NT2/D1 (cell line): ENCODE results near the gene LRRC75B.
"Not testable (repeated sequence)": the region's sequence is repeated elsewhere in the genome, so short reads cannot be mapped to it uniquely, and the experiment has no call there.

Source experiments
- DNase-seq: peaks from one replicate; pipeline ENCODE4 v3.0.0-alpha.2; 2011; ENCODE audit warnings: low read depth, low spot score
- H3K27me3 ChIP-seq: 2 replicates; pipeline ENCODE4 v1.6.0; 2011; ENCODE audit warnings: mild to moderate bottlenecking; ENCODE audit not compliant: insufficient read length, insufficient read depth
- H3K36me3 ChIP-seq: 2 replicates; pipeline ENCODE4 v1.6.1; 2011; ENCODE audit warnings: mild to moderate bottlenecking, low read length, mixed read lengths; ENCODE audit not compliant: insufficient read depth, insufficient read length
- H3K4me1 ChIP-seq: 2 replicates; pipeline ENCODE4 v1.5.1; 2011; ENCODE audit not compliant: insufficient read depth, insufficient read length
- H3K4me3 ChIP-seq: 2 replicates; pipeline ENCODE4 v1.5.1; 2011; ENCODE audit warnings: low read depth; ENCODE audit not compliant: insufficient read length
- H3K9ac ChIP-seq: 2 replicates; pipeline ENCODE4 v1.6.0; 2011; ENCODE audit warnings: low read depth; ENCODE audit not compliant: insufficient read length
- H3K9me3 ChIP-seq: 2 replicates; pipeline ENCODE4 v1.5.1; 2011; ENCODE audit warnings: mild to moderate bottlenecking, low read length; ENCODE audit not compliant: insufficient read depth
- SUZ12 ChIP-seq: IDR thresholded peaks from 2 replicates; pipeline ENCODE4 v1.6.1; 2011; ENCODE audit not compliant: insufficient read length, insufficient read depth; ENCODE audit errors: extremely low read depth
- YY1 ChIP-seq: IDR thresholded peaks from 2 replicates; pipeline ENCODE4 v1.6.1; 2011; ENCODE audit not compliant: insufficient read length, insufficient read depth
- ZNF274 ChIP-seq: IDR thresholded peaks from 2 replicates; pipeline ENCODE4 v1.6.1; 2011; ENCODE audit warnings: mild to moderate bottlenecking, low read depth, low read length

LRRC75B gene

GRCh38 chr22:24555165-24556039 is 37.5 kb downstream of the LRRC75B start, which contains the start of gene SNRPD3:
Gene SNRPD3, plus strand, starts transcription at chr22:24555999. Its CDS starts 1,676 bp downstream, at chr22:24557675.
- peak within 1 kb of the TSS; percentile 94 for H3K4me3 ChIP-seq
- H3K9ac ChIP-seq = peak within 1 kb of the TSS; percentile 96
- DNase-seq = peak; percentile 94
- H3K4me1 ChIP-seq = peaks cover 6% of the 10 kb centered on the region
- no peaks in the 10 kb centered on the region for H3K27me3 ChIP-seq
- TF ChIP-seq SUZ12 = no peak
- TF ChIP-seq YY1 = peak; percentile 63
- no peak for TF ChIP-seq ZNF274
- H3K36me3 ChIP-seq = peaks cover 43% of the 10 kb centered on the region
- no peaks in the 10 kb centered on the region for H3K9me3 ChIP-seq

- Histone ChIP-seq H3K4me1 (peaks cover 6% of the 10 kb centered on the region), H3K27me3 (no peaks in the 10 kb centered on the region), H3K4me3 (peak within 1 kb of the TSS; percentile 94), H3K9ac (peak within 1 kb of the TSS; percentile 96), H3K36me3 (peaks cover 45% of the 10 kb centered on the region), H3K9me3 (no peaks in the 10 kb centered on the region)
- TF ChIP-seq SUZ12 (no peak), ZNF274 (no peak), YY1 (no peak)
- DNase-seq = no peak
Measured at GRCh38 chr22:24554313-24555164, 38.3 kb downstream of the LRRC75B start, which contains the start of gene GUCD1. Gene GUCD1, minus strand, starts transcription at chr22:24555138. Its CDS starts 147 bp downstream, at chr22:24554991.

GRCh38 chr22:24553597-24554312 is 39.1 kb downstream of the LRRC75B start:
- Histone ChIP-seq H3K27me3 (no peaks in the 10 kb centered on the region), H3K4me3 (peak overlapping the region; percentile 91), H3K36me3 (peaks cover 43% of the 10 kb centered on the region), H3K9me3 (no peaks in the 10 kb centered on the region), H3K9ac (peak overlapping the region; percentile 92), H3K4me1 (peaks cover 6% of the 10 kb centered on the region)
- no peak for DNase-seq
- TF ChIP-seq ZNF274 (no peak), YY1 (no peak), SUZ12 (no peak)

GRCh38 chr22:24552503-24553286 is 40.2 kb downstream of the LRRC75B start:
- peaks cover 43% of the 10 kb centered on the region for H3K36me3 ChIP-seq
- not testable (repeated sequence) for DNase-seq, H3K4me3 ChIP-seq, H3K4me1 ChIP-seq, H3K27me3 ChIP-seq, H3K9me3 ChIP-seq, H3K9ac ChIP-seq

GRCh38 chr22:24550902-24551435 is 41.9 kb downstream of the LRRC75B start:
- no peak for DNase-seq
- TF ChIP-seq SUZ12 (no peak), YY1 (no peak), ZNF274 (no peak)
- H3K9me3 ChIP-seq = no peaks in the 10 kb centered on the region
- H3K27me3 ChIP-seq = no peaks in the 10 kb centered on the region
- peaks cover 8% of the 10 kb centered on the region for H3K4me1 ChIP-seq
- no peak overlapping the region for H3K4me3 ChIP-seq
- no peak overlapping the region for H3K9ac ChIP-seq
- H3K36me3 ChIP-seq = peaks cover 47% of the 10 kb centered on the region

- TF ChIP-seq YY1 (no peak), SUZ12 (no peak), ZNF274 (no peak)
- H3K27me3 ChIP-seq = no peaks in the 10 kb centered on the region
- H3K4me1 ChIP-seq = peaks cover 8% of the 10 kb centered on the region
- H3K9ac ChIP-seq = no peak overlapping the region
- no peak overlapping the region for H3K4me3 ChIP-seq
- peaks cover 48% of the 10 kb centered on the region for H3K36me3 ChIP-seq
- no peak for DNase-seq
- no peaks in the 10 kb centered on the region for H3K9me3 ChIP-seq
Measured at GRCh38 chr22:24550028-24550901, 42.6 kb downstream of the LRRC75B start.
